OCI-LY3 (cell line): Measurements from ENCODE around the gene AGRN.

Source experiments
- CTCF ChIP-seq: fragments of 200-600, 300-600 bp; sonication (generic); IDR thresholded peaks from 2 replicates; pipeline ENCODE4 v1.5.1; 2014; ENCODE audit warnings: antibody characterized with exemption, low read length, low read depth
- EZH2phosphoT487 ChIP-seq: fragments of 200-600 bp; shearing (Covaris generic); IDR thresholded peaks from 2 replicates; pipeline ENCODE4 v1.6.1; 2018; ENCODE audit warnings: antibody characterized with exemption, mixed run types, low read depth

- no peak for TF ChIP-seq CTCF
- TF ChIP-seq EZH2phosphoT487, result no peak
These were observed 49.5 kb upstream of the AGRN start for GRCh38 chr1:970242-970972.
